Left forelimb (tissue), 1 donor: ENCODE results near the gene MYPN.
"Not testable (repeated sequence)": the region's sequence is repeated elsewhere in the genome, so short reads cannot be mapped to it uniquely, and the experiment has no call there.

Experiments
- DNase-seq: peaks from one replicate; pipeline ENCODE4 v3.0.0-alpha.2; 2018; ENCODE audit warnings: low spot score

MYPN gene

GRCh38 chr10:68171539-68172080, 62.3 kb downstream of the MYPN start:
- no peak for DNase-seq

DNA sequence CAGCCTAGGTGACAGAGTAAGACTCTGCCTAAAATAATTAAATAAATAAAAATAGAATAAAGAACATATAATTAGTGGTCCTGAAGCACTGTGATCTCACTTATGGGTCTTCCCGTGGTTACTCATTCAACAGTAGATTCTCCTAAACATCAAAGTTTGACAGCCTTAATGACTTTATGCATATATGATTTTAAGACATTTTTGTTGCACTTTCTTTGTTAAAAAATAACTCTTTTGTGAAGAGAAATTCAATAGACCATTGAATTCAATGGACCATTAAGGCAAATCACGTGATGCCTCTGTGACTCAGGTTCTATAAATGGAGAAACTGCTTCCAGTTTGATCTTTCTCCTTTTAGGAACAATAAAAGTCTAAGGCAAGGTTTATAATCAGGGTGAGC, 63.0 kb downstream of the MYPN start:
- DNase-seq = no peak

DNA sequence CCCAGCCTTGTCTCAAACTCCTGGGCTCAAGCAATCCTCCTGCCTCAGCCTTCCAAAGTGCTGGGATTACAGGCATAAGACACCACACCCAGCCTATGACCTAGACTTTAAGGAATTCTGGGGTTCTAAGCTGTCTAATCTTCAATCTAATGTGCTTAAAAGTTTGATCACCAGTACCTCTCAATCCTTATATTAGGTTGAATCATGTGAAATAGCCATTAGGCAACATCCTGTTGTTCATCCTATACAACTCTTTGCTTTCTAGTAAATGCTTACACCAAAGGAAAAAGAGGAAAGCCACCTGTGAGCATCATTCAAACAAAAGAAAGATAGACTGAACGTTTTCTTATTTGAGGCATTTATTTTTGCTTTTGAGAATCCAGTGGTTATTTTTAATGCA, 66.7 kb downstream of the MYPN start:
- DNase-seq = no peak

GRCh38 chr10:68176797-68177196, 67.5 kb downstream of the MYPN start:
- DNase-seq = no peak

- no peak for DNase-seq
These were observed 69.3 kb downstream of the MYPN start for GRCh38 chr10:68178592-68178991.

DNA sequence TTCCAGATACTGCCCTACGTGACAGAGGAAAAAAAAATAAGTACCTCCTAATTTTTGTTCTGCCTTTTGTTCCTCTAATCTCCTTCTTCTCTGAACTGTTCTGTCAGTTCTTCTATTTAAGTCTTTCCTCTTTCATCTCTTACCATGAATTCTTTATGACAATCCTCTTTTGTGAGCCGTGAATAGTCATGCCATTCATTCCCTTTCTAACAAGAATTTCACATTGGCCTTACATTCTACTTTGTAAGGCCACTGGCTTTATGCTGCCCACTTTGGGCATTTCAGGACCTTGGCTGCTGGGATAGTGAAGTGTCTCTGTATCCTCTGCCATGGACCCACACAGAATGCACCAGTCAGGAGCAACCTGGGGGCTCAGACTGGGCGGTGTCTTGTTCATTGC, 69.7 kb downstream of the MYPN start:
- DNase-seq = no peak

DNA sequence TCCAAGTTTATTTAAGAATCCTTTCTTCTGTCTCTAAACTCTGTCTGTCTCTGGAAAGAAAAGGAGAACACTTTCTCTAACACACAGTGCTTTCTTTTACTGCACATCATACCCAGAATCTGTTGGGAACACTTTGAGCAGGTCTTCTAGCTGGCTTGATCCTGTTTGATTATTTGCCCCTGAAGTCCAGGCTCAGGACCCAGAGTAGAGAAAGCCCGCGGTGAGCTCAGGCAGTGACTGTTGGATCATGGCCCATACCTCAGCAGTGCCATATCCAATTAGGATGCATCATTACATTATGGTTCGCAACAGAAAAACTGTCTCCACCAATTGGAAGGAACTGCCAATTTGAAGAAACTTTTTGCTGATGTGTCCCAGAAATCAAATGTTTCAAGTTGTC, 71.2 kb downstream of the MYPN start:
- no peak for DNase-seq

DNA sequence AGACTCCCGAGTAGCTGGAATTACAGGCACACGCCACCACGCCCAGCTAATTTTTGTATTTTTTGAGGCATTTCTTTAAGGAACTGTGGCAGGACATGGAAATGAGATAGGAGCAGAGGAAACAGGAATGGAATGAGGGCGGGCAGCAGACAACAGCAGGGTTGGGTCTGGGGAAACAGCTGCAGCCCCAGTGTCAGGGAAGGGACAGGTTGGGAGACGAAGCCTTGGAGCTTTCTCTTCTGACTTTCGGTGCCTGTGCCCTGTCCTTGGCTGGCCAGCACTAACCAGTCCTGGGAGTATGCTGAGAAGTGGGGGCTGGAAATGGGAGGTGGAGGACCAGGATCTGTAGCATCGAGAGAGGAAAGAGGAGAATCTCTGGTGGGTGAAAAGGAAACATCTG, 75.3 kb downstream of the MYPN start:
- DNase-seq = no peak

- DNase-seq = no peak
These were observed 75.8 kb downstream of the MYPN start for GRCh38 chr10:68185085-68185484.

DNA sequence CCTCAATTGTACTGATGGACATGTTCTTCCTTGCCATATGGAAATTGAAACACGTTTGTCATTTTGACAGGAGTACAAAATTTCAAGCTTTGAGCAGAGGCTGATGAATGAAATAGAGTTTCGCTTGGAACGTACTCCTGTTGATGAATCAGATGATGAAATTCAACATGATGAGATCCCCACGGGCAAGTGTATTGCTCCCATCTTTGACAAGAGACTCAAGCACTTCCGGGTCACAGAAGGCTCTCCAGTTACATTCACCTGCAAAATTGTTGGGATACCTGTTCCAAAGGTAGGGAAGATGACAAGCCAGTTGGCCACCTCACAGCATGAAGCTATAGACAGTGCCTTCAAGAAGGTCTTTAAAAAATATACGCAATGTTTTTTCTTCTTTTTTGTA, 79.5 kb downstream of the MYPN start:
- no peak for DNase-seq

DNA sequence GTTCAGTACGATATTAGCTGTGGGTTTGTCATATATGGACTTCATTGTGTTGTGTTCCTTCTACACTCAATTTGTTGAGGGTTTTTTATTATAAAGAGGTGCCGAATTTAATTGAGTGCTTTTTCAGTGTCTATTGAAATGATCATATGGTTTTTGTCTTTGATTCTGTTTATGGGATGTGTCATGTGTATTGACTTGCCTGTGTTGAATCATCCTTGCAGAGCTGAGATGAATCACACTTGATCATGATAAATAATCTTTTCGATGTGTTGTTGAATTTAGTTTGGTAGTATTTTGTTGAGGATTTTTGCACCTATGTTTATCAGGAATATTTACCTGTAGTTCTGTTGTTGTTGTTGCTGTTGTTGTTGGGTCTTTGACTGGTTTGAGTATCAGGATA, 82.8 kb downstream of the MYPN start:
- DNase-seq = no peak

- DNase-seq = no peak
These were observed 85.0 kb downstream of the MYPN start for GRCh38 chr10:68194290-68194689.

DNA sequence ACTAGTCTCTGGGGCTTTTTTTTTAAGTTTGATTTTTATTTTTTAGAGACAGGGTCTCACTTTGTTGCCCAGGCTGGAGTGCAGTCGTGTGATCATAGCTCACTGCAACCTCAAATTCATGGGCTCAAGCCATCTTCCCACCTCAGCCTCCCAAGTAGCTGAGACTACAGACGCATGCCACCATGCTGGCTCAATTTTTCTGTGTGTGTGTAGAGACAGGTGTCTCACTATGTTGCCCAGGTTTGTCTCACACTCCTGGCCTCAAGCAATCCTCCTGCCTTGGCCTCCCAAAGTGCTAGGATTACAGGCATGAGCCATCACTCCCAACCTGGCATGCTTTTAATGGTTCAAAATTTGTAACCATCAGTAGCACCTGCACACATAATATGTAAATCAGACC, 86.5 kb downstream of the MYPN start:
- DNase-seq = not testable (repeated sequence)

- no peak for DNase-seq
These were observed 87.4 kb downstream of the MYPN start for GRCh38 chr10:68196701-68197100.

DNA sequence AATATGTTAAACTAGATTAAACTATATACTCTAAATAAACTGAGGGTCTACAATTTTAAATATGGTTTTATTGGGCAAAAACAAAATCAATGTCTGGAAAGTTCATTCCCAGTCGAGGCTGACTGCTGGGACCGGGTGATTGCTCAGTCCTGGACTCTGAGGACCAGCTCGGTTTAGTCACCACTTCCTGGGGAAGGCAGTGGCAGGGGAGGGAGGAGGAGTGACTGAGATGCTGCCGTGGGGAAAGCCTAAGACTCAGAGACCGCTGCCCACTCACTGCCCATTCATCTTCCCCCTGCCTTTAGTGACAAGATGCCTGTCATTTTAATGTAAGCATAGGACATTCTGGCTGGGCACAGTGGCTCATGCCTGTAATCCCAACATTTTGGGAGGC, 93.7 kb downstream of the MYPN start:
- DNase-seq = no peak

GRCh38 chr10:68208424-68209042, 99.2 kb downstream of the MYPN start:
- DNase-seq = no peak

GRCh38 chr10:68211669-68212068, 102.4 kb downstream of the MYPN start:
- no peak for DNase-seq

DNA sequence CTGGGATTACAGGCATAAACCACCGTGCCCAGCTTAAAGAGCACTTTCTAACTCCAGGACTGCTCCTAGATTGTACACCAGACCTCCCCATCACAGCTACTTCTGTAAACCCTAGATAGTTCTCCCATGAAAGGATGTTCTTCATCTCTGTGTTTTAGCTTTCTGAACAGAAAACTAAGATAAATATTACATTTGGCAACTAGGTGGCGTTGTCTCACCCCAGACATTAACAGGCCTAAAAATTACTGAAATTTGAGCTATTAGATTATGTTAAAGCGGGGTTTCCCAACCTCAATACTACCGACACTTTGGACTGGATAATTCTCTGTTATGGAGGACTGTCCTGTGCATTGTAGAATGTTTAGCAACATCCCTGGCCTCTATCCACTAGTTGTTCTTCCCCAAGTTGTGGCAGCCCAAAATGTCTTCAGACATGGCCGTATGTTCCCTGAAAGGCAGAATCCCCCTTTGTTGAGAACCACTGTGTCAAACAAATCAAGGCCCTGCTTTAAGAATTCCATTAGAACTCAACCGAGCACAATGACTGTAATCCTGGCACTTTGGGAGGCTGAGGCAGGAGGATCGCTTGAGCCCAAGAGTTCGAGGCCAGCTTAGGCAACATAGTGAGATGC, 103.5 kb downstream of the MYPN start:
- DNase-seq = no peak

- DNase-seq = no peak
These were observed 109.5 kb downstream of the MYPN start for GRCh38 chr10:68218786-68219185.

DNA sequence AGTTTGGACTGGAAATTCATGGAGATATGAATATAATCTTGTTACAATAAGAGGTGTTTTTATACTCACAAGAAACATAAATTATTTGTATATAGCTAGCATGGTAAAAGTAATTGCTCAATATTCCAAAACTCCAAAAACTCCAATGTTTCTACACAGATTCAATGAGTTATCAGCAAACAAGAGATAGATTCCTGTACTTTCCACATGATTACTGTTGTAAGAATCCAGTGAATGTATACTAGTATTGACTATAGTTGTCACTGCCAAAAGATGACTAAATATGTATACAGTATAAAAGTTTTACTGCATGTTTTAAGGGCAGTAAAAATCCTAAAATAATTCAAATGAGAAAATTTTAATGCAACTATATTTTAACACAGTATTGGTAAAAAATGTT, 111.9 kb downstream of the MYPN start:
- no peak for DNase-seq

DNA sequence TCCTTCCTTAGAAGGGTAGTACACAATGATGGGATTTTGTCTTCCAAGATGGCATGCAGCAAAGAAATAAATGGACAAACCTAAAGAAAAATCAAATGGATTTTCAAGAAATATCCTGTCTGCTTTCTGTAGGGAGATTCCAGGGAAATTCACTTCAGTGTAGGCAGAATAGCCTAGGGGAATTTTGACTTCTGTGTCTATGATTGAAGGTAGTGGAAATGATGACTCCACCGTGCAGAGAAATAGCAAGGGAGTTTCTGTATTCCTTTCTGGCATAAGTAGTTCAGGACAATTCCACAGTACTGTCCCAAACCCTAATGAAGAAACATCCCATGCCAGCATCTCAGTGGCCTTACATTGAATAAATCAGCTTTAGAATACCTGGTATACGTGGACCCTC, 113.1 kb downstream of the MYPN start:
- DNase-seq = no peak

DNA sequence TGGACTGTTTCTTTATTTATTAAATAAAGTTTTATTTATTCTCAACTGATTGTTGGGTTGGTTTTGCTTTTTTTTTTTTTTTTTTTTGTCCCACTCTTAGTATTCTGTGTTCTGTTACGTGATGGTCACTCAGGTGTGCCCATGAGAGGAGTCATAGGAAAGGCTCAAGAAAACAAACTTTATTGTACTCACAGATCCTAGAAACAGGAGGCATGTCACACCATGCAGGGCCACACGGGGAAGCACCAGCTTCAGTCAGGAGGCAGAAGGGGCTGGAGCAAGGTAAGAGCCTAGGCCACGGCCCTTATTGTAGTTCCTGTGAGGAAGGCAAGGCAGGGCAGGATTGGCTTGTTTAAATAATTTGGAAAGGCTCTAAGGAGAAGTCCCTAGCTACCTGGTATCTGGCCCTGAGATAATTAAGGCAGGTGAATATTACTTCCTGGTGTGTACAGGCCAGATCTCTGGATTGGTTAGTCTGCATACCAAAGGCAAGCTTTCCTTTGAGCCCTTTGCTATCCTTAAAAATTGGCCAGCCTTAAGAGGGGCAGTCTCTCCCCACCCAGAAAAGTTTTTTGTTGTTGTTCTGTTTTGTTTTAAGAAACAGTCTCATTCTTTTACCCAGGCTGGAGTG, 114.4 kb downstream of the MYPN start:
- no peak for DNase-seq

GRCh38 chr10:68224810-68225209, 115.5 kb downstream of the MYPN start:
- DNase-seq = no peak

- no peak for DNase-seq
These were observed 121.0 kb downstream of the MYPN start for GRCh38 chr10:68230268-68230667.
